ENCODE measurements around the gene USP9Y.

Gene USP9Y

DNA sequence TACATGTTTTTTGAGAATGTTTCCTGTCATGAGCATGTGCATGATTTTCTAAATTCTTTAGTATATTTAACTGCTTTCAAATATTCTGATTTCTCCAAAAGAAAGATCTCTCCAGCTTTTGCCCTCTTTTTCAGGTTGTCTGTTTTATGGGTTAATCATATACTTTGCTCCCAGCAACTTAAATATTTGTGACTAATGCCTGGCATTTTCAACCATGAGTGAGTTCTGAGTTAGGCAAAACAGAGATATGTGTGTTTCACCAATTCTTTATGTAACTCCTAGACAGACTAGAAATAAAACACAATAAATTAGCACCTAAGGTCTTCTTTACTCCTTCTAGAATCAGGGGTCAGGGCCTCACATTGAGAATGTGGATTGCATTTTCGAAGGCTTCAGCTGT lies 107.0 kb downstream of the USP9Y start:
- DNase-seq: no peak

DNA sequence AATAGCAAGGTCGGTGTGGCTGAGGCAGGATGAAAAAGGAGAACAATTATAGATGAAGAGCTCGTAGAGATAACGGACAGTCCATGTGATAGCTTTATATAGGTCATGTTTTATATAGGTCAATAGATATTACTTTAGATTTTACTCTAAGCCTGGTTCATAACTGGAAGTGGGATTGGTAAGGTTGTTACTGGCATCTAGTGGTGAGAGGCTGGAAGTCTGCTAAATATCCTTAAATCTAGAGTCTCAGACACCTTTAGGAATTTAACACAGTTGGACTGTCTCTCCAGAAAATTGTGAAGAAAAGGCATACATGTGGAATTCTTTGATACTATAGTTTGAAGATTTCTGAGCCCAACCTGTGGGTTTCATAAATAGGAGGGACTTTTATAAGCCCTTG lies 108.0 kb downstream of the USP9Y start:
- no peak for DNase-seq

DNA sequence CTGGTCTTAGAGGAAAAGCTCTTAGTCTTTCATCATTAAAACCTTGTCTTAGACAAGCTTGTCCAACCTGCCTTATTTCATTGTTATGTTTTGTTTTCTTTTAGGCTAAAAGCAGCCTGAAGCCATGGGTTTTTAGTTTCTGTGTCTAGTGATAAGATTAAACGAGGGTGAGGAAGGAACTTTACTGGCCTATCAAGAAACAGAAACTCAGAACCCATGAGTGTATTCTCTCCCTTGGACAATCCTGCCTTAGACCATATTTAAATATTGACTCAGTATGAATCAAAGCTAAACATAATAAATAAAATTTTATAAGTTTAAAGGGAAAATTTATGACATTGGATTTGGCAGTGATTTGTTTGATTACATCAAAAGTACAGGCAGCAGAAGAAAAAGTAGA lies 122.4 kb downstream of the USP9Y start:
- DNase-seq: no peak

DNA sequence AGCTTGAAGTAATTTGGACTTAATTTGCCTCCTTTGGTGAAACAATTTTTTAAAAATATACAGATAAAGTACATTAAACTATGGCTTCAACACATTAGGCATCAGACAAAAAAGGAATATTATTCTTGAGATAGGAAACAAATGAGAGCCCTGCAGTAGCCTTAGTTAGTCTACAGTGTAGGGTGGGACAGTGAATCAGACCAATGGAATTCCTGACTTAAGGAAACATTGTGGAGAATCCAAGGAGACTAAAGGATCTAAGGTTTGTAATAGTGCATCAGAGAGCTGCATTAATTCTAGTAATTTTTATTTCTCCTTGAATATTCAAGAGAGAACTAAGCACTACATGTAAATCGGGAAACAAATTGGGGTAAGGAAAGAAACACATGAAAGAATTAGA lies 125.8 kb downstream of the USP9Y start:
- no peak for DNase-seq

DNA sequence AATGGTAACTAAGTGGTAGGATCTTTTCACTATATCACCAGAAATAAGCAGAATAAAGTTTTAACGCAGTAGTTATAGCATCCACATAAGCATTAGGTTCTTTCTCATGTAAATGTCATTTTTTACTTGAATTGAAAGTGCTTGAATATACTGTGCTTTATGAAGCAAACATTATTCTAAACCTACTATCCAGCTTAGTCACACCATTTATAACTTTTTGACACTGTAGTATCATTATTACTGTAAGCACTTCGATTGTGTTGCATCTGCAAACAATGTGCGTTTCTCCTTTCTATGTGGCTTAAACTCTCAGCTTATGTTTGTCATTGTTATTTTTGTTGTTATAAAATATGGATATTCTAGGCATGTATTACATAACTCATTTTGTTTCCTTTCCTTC lies 132.3 kb downstream of the USP9Y start:
- no peak for DNase-seq

DNA sequence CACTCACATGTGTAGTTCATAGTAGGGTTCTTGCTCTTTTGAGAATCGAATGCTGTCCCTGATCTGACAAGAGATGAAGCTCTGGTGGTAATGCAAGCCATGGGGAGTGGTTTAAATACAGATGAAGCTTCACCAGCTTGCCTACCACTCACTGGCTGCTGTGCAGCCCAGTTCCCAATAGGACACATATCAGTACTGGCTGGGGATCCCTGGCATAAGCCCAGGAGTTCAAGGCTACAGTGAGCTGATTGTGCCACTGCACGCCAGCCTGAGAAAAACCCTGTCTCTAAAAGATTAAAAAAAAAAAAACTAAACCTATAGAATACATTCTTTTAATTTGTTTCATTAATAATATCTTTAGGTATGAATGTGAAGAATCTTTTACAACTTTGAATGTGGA lies 136.5 kb downstream of the USP9Y start:
- no peak for DNase-seq

DNA sequence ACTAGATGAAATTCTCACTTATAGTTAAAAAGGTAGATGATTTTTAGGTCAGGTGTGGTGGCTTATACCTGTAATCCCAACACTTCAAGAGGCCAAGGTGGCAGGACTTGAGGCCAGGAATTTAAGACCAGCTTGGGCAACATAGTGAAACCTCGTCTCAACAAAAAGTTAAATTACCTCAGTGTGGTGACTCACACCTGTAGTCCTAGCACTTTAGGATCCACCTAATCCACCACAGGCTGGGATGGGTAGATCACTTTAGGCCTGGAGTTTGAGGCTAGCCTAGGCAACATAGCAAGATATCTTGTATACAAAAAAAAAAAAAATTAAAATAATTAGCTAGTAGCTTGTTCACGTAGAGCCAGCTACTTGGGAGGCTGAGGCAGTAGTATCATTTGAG lies 140.3 kb downstream of the USP9Y start:
- DNase-seq: no peak

DNA sequence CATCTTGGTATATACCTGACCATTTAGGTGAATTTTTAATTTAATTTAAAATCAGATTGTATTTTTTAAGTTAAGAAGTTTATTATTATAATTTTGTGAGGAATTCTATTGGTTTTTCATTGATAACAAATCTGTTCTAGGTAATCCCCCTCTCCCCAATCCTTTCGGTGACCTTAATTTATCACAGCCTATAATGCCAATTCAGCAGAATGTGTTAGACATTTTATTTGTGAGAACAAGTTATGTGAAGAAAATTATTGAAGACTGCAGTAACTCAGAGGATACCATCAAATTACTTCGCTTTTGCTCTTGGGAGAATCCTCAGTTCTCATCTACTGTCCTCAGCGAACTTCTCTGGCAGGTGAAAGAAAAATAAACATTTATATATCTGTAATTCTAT lies 145.8 kb downstream of the USP9Y start:
- DNase-seq: no peak

DNA sequence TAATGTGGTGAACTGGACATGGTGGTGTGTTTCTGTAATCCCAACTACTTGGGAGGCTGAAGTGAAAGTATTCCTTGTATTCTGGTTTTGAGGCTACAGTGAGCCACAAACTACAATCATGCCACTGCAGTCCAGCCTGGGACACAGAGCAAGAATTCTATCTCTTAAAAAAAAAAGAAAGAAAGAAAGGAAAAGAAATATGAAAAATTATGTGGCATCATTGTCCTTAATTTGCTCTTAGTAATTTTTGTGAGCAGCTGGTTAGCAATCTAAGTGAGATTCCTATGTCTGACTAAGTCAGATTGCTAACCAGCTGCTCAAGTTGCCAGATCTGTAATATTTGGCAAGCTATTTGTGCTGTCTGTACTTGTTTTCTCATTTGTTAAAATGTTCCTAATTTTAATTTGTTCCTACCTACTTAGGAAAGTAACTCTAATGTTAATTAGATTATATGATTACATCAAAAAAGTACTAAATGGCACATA lies 154.8 kb downstream of the USP9Y start:
- DNase-seq: no peak

DNA sequence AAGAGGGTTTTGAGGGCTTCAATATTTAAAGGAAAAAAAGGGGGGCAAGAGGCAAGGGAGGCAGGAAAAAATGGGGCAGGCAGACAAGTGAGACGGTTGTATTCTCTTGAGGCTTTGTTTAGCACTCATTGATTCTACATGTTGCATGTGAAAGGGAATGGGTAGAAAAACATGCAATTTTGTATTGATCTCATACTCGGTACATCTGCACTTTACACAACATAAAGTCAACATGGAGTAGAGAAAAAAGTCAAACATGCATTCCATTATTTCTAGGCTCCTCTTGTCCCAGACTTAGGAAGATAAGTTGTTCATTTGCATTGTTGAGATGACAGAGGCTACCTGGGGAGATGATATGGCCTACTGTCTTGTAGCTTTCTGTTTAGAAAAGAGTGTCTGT lies 166.9 kb downstream of the USP9Y start:
- DNase-seq: no peak

DNA sequence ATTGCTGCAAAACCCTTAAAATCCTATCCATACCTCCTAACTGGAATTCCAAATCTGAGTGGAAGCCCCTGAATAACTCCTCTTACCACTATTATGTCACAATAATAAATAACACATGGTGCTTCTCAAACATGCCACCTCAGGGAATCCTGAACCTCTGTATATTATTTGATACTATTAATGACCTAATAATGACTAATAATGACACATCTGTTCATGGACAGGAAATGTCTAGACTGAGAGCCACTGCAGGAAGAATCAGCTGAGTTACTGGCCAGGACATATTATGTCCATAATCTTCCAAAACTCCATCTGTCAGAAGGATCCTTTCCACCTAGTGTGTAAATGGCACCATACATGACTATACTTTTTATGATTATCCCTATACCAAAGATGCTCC lies 195.9 kb downstream of the USP9Y start:
- DNase-seq: no peak

DNA sequence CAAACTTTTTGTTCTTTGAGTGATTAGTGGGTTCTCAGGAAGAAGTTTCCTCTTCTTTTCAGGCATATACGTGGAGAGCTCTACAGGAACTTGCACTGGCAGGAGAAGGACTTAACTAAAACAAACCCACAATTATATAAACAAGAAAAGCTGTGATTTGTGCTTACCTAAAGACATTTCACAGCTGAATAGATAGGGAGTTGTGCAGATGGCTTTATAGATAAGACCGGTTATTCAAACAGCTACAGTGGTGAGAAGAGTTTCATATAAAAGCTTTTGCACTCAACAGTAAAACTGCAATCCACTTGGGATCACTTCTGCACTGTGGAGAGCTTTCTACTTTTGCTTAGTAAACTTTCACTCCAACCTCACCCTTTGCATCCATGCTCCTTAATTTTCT lies 197.6 kb downstream of the USP9Y start:
- no peak for DNase-seq

DNA sequence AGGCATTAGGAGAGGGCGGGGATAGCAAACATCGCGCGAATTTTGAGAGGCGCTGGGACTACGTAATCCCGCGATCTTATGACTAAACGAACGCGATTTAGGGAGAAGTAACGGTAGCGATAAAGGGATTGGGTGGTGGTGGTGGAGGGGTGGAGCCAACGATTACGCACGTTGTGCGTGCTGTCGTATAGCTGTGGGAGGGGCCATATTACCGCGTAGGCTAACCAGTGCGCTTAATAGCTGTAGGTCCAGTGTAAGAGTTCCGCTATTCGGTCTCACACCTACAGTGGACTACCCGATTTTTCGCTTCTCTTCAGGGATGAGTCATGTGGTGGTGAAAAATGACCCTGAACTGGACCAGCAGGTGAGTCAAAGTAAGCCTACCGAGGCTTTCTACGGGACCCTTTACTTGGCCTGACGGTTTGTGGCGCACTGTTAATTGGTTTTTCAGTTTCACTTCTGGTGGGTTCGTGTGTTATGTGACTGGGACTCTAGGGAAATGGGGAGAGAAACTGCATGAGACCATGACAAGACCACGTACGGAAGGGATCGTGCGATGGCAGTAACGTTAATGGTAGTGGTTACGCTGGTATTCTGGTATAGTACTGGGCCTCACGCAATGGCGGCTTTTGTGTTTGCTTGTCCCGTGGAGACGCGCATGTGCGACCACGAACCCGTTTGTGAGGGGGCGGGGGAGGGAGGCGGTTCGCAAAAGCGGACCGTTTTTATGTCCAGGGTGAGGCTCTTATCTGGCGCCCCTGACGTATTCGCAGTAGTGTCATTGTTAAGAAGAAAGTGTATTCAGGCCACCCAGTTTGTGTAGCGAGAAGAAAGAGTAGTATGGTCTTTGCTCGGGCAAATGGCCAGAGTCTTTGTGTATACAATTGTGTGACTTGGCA lies 203.8 kb downstream of the USP9Y start, which contains the start of gene DDX3Y:
DDX3Y (plus strand) TSS at position 251 of the 899 bp plus-strand sequence; CDS start at position 320, 69 bp downstream.
- peak; percentile 76 for DNase-seq

DNA sequence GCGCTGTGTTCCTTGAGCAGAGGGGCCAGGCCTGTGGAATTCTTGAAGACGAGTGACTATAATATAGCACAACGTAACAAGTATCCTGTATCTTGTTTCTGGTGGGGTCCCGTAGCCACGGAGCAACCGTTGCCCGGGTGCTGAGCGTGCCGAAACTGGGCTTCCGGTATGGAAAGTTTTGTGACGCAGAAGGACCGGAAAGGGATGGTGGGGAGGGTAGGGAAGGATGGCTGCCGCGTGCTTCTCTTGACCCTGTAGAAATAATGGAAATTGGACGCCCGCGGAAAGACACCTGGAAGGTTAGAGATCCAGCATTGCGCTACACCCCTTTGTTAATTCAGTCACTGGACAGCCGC lies 204.5 kb downstream of the USP9Y start:
- peak; percentile 57 for DNase-seq

DNA sequence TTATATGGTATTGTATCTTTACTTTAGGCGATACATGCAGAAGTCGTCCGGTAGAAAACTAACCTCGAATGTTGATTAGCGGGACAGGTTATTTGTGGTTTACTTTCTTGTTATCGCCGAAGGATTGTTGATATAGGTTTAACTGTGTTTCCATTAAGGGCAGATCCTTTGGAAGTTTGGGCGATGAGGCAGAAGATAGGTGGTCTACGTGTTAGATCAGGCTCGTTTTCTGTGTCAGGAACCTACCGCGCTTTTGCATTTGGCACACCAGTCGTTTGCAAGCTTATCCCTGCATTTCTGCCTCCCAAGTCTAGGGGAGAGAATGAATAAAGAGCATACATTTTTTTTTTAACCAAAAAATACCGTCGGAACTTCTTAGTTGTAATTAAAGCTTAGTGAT lies 204.9 kb downstream of the USP9Y start:
- no peak for DNase-seq
